Ammon's horn (tissue), 1 donor: ENCODE results near the gene RTF1.

Source experiments
- DNase-seq: peaks from one replicate; pipeline ENCODE4 v3.0.0-alpha.2; 2016; ENCODE audit warnings: low spot score

Gene RTF1

GRCh38 chr15:41506796-41507341, 90.0 kb downstream of the RTF1 start:
- DNase-seq, result no peak

- DNase-seq, result no peak
Measured at GRCh38 chr15:41507820-41508290, 91.0 kb downstream of the RTF1 start.

DNA sequence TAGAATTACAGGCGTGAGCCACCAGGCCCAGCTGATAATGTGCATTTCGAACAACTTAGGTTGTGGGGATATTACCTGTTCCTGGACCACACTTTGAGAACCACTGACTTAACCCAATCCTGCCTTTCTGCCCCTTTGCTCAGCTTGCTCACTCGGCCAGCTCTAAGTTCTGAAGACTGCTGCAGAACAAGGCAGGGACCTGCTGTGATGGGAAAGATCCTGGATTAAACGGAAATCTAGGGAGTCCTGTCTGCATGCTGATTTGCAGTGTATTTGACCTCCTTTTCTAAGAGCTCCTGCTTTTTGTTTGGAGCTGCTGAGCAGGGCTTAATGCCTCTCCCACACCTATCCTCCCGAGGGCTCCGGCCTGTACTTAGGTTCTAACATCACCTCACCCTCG, 93.8 kb downstream of the RTF1 start:
- no peak for DNase-seq

DNA sequence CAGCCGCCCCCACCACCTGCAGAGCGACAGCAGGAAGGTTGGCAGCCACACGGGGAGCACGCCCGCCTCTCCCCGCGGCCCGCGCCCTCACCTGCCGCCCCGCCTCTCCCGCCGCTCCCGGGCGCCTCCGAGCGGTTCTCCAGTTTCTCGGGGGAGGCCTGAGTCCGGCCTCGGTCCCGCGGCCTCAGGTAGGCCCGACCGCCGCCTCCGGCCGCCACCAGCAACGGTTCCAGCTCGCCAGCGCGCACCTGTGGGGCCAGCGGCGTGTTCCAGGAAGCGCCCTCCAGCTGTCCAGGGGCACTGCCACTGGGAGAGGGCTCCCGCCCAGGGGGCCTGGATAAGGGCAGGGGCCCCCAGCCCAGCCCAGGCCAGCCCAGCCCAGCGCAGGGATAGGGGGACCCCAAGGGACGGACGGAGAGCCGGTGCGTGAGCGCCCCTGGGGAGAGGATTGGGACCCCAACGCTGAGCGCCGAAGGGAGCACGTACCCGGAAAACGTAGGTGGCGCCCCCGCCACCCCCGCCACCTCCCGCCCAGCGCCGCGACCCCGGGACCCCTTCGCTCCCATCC, 94.5 kb downstream of the RTF1 start:
- DNase-seq, result no peak

DNA sequence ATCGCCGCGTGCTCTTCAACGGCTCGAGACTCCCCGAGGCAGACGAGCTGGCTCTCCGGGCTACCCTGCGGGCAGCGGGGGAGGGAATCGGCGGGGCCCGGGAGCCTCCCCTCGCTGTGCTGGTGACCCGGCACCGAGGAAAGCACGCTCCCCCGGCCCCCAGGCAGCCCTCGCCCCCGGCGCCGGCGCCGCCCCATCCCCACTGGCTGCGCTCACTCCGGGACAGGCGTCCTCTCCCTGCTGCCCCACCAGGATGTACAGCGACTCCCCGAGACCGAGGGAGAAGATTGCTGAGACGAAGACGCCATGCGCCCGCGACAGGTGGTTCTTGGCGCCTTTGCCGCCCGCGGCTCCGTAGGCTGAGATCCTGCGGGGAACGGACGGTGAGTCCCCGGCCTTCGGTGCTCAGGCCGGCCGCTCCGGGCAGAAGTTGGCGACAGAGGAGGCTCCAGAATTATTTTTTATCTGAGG, 95.0 kb downstream of the RTF1 start:
- no peak for DNase-seq

DNA sequence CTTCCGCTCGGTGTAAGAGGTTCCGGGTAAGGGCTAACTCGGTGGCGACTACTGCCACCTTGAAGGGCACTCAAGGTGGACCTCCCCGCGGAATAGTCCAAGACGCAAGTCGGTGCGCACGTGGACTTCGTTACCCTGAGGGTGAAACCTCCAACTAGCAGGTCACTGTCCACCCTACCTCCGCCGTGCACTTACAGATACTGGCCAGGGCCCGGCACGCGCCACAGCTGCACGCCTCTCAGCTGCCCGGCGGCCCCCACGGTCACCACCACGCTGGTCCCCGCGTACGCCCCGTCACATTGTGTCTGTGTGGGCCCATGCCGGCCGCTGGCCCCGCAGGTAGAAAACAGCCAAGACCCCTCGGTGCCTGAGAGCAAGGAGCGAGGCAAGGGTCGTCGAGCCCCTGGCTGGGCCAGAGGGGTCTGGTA, 95.6 kb downstream of the RTF1 start:
- DNase-seq, result no peak

GRCh38 chr15:41512940-41513505, 96.1 kb downstream of the RTF1 start:
- no peak for DNase-seq

DNA sequence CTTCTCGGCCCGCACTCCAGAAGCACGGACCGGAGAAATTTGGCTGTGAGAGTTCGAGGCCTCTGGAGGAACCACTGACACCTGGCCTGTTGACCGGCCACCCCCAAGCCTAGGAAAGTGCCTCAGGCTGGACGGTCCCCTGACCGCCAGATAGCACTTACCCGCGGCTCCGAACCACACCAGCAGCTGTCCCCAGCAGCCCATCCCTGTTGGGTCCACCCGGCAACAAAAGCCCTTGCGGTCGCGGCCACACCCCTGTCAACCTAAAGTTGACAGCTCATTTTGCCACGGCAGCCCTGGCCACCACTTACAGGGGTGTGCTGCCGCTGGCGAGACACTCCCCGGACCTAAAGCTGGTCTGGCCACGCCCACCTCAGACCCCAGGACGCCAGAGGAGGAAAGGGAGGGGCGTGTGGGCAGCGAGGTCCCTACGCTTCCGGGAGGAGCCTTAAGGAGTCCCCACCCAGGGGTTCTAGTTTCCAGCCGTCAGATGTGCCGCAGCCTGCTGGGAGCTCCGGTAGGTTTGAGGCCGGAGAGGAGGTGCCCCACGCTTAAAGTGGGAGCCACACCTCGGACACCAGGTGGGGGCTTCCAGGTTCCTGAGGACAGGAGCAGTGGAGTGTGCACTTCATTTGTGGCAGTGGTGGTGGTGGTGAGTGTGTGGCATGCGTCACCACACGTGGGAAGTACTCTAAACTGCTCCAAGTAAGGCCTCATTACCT, 96.8 kb downstream of the RTF1 start, which contains the start of gene LTK:
Gene LTK (minus strand): TSS at position 322 of the 722 bp plus-strand sequence. CDS start 118 bp downstream, at position 204.
- no peak for DNase-seq

DNA sequence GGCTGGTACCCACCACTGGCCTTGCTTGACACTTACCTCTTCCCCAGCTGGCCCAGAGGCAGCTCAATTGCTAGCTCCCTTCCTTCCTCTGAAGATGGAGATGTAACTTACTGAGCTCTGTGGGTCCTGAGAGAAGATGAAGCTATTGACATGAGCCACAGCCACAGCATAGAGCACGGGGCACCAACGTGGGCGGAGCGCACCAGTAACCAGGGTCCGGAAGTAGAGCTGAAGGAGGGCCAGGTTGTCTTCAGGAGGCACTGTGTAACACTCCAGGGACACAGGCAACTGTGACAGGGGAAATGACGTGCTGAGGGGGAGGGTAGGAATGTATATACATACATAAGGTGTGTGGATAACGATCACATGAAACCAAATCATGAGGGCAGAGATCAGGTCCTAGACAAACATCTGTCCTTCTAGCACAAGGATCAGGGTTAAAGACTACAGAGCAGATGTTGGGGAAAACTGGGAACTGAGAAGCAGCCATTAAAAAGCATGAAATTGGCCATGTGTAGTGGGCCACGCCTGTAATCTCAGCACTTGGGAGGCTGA, 101.1 kb downstream of the RTF1 start:
- no peak for DNase-seq

DNA sequence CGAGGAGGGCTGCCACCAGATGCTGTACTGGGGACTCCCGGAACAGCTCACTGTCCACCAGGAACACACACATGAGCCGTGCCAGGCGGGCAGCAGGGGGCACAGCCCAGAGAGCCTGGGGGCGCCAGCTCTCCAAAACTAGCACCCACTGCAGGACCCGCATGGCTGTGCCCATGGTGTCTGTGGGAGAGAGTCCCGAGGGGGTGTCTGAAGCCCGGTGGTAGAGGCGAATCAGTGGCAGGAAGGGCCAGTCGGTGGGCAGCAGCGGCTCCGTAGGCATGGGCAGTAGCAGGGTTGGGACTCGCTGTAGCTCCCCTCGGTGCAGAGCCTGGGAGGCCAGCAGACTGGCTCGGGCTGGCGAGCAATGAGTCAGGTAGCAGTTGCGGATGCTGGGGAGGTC, 103.7 kb downstream of the RTF1 start:
- no peak for DNase-seq

DNA sequence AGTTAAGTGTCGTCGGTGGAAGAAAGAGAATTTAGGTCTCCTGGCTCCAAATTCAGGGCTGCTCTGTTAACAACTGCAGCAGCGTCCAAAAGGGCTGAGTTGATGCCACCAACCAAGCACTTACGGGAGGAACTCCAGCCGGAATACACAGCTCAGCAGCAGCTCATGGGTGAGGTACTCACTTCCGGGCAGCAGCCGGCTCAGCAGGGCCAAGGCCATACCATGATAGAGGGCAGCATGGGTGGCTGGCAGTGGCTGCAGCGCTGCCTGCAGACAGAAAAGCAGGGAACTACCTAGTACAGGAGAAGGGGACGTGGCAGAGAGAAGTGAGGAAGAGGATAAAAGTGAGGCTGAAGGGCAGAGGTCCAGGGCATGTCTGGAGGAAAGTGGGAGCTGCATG, 104.7 kb downstream of the RTF1 start:
- DNase-seq, result no peak

DNA sequence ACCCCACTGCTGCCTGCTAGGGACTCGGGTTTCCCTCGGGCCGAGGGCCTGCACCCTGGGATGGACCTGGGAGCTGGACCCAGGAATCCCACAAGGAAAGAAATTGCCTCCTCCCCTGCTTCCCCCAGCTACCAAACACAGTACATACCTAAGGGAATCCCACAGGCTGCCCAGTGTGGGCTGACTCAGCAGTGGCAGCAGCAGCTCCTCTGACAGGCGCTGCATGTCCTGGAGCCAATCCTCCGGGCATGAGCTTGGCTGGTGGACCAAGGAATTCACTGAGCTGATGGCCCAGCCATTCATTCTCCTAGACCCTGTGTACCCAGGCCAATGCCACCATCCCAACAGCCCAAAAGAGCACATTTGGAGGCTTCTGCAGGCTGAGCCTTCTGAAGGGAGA, 106.2 kb downstream of the RTF1 start:
- DNase-seq, result no peak

DNA sequence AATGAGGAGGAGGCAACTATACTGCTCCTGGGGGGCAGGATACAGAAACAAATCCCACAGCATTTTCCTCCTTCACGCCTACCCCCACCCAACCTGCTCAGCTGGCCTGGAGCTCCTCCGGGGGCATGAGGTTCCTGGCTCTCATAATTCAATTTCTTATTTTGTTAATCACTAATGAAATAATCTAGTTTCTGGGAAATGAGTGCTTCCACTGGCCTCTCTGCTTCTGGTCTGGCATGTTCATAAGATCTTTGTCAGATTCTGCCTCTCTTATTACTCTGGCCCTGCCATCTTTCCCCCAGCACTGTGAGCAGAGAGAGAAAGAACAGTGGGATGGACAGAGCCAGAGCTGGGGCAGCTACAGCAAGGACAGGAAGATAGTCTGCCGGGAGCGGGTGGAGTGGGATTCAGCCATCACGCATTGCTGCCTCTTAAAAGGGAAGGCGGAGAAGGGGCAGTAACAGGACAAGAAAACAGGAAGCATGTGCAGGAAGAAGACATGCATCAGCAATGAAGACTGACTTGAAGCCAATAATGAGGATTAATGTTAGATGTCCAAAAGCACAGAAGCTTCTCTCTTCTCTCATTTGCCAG, 113.6 kb downstream of the RTF1 start:
- no peak for DNase-seq
